ENCODE results near the gene P2RX1. TPM values are rescaled to one million over a fixed set of nuclear protein-coding genes. Genes with fewer than 3 reads are reported as not detected.

The P2RX1 gene
- total and polyA plus RNA-seq, 2 donors (not counting 1 experiment from before 2014, with no cell fraction given): 25.7 to 84.7 TPM

DNA sequence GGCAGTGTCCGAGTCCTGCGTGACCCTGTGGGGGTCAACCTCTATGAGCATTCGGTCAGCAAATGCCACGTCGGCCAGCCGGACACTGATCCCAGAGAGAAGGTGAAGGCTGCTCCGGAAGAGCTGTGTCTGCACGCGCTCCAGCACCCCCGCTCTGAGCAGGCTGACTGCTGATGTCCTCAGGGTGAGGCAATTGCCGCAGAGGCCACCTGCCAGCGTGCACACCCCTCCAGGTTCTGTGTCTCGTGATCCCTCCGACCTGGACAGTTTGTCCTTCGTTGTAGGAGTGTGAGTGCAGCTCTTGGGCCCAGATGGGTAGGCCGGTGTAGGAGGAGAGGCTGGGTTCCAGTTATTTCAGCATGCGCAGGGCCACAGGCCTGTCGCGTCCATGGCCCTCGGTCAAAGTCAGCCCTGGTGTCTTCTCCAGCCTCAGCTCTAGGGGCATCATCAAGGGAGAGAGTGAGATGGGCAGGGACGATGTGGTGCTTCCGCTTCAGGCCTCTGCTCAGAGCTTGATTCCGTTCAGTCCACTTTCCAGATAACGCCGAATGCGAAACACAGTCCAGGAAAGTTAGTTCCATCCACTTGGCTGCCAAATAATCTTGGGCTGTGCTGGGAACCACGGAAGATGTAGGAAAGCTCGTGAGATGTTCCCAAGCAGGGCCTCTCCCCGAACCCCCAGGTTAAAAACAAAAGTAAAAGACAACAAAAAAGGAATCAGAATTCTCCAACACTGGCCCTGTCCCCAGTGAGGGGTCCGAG is 55.1 kb downstream of the P2RX1 start:
- ChIA-PET POLR2A (no interaction called here), CTCF (interaction anchor here (0.6 to 6.9 kb wide), 11 partner anchors 15 to 214 kb away, joined by 3 to 53 read pairs (median 18); partner anchors contain the start of gene NCBP3)
- no peak for ATAC-seq (ENCODE audit: low read depth)
- H3K36me3 ChIP-seq (replicated peaks in 1 of 2; ENCODE audit: control extremely low read depth in 1 of 2, control insufficient read depth in 1 of 2, extremely low read depth in 1 of 2, insufficient read depth in 2 of 2, low read length in 1 of 2): peaks cover 0 to 11% of the 10 kb centered on the region in 2 experiments
- 96% methylated on average over 29 of the region's 30 CpGs for WGBS (ENCODE audit: insufficient coverage)
- no peaks in the 10 kb centered on the region for H3K79me2 ChIP-seq (ENCODE audit: control insufficient read depth, insufficient read depth, low read length)
- no peaks in the 10 kb centered on the region for H3K4me1 Mint-ChIP-seq
- no peak overlapping the region for H3K27ac ChIP-seq (ENCODE audit: low read length in 2 of 2)
- no peak overlapping the region for H3K27ac Mint-ChIP-seq
- no peak for DNase-seq
- TF ChIP-seq, protein P1, sequence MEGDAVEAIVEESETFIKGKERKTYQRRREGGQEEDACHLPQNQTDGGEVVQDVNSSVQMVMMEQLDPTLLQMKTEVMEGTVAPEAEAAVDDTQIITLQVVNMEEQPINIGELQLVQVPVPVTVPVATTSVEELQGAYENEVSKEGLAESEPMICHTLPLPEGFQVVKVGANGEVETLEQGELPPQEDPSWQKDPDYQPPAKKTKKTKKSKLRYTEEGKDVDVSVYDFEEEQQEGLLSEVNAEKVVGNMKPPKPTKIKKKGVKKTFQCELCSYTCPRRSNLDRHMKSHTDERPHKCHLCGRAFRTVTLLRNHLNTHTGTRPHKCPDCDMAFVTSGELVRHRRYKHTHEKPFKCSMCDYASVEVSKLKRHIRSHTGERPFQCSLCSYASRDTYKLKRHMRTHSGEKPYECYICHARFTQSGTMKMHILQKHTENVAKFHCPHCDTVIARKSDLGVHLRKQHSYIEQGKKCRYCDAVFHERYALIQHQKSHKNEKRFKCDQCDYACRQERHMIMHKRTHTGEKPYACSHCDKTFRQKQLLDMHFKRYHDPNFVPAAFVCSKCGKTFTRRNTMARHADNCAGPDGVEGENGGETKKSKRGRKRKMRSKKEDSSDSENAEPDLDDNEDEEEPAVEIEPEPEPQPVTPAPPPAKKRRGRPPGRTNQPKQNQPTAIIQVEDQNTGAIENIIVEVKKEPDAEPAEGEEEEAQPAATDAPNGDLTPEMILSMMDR (IDR thresholded peaks at IDR 0.05): no peak
- TF ChIP-seq EZH2 (IDR thresholded peaks at IDR 0.05; ENCODE audit: borderline replicate concordance, insufficient read depth, low read depth, low read length, poor library complexity, severe bottlenecking): no peak
- H2AFZ ChIP-seq (ENCODE audit: insufficient read depth, low read depth, low read length, poor library complexity, severe bottlenecking): no peak overlapping the region
- intact Hi-C loops (cut with micrococcal nuclease): no loop called here
- H3K4me2 ChIP-seq (replicated peaks; ENCODE audit: low read depth, low read length, poor library complexity, severe bottlenecking): no peak overlapping the region
- no peaks in the 10 kb centered on the region for H3K9me3 ChIP-seq (ENCODE audit: control extremely low read depth in 1 of 3, control insufficient read depth in 2 of 3, insufficient read depth in 1 of 3, low read length in 2 of 3)
- no peak overlapping the region for H3K4me3 Mint-ChIP-seq
- no peaks in the 10 kb centered on the region for H4K20me1 ChIP-seq (ENCODE audit: control insufficient read depth, insufficient read depth, low read length, poor library complexity, severe bottlenecking)
- no peaks in the 10 kb centered on the region for H3K27me3 Mint-ChIP-seq
- no peaks in the 10 kb centered on the region for H3K9me3 Mint-ChIP-seq (ENCODE audit: insufficient read depth)
- H3K9ac ChIP-seq (ENCODE audit: low read length): no peak overlapping the region
- no peak overlapping the region for H3K4me3 ChIP-seq (ENCODE audit: control extremely low read depth in 1 of 5, extremely low read depth in 1 of 5, insufficient read depth in 1 of 5, low read depth in 2 of 5, low read length in 4 of 5)
- H3K4me1 ChIP-seq (ENCODE audit: control insufficient read depth in 2 of 2, insufficient read depth in 2 of 2, low read length in 2 of 2): no peaks in the 10 kb centered on the region
- no peaks in the 10 kb centered on the region for H3K27me3 ChIP-seq (replicated peaks in 1 of 4; ENCODE audit: control extremely low read depth in 1 of 4, control insufficient read depth in 3 of 4, insufficient read depth in 4 of 4, low read length in 3 of 4)

DNA sequence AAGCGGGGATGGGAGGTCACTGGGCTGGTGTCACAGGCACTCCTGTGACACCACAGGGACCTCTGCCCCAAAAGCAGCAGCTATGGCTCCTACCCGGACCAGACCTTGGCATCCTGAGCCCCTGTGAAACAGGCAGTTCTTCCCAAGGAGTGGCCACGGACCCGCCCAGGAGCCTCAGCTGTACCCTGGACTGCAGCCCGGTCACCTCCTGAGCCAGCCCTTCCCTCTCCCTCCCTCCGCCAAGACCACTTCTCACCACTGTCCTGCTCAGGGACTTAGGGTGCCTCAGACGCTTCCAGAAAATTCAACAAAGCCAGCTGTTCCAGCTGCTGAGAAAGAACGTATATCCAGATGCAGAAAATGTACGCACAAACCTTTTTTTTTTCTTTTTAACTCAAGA is 56.3 kb downstream of the P2RX1 start:
- Mint-ChIP-seq H3K4me1 (no peaks in the 10 kb centered on the region), H3K27me3 (no peaks in the 10 kb centered on the region), H3K4me3 (no peak overlapping the region), H3K9me3 (ENCODE audit: insufficient read depth) (no peaks in the 10 kb centered on the region), H3K27ac (no peak overlapping the region)
- no peak for DNase-seq
- H3K36me3 ChIP-seq (replicated peaks in 1 of 2; ENCODE audit: control extremely low read depth in 1 of 2, control insufficient read depth in 1 of 2, extremely low read depth in 1 of 2, insufficient read depth in 2 of 2, low read length in 1 of 2): peaks cover 0 to 8% of the 10 kb centered on the region in 2 experiments
- no peak overlapping the region for H3K9ac ChIP-seq (ENCODE audit: low read length)
- ChIA-PET CTCF (interaction anchor here (0.6 to 3.8 kb wide), 3 partner anchors 14 to 145 kb away, joined by 3 to 18 read pairs (median 4); no protein-coding TSS in a partner anchor), POLR2A (interaction anchor here (0.6 kb wide), 1 partner anchor 69 kb away, joined by 4 read pairs; no protein-coding TSS in a partner anchor)
- TF ChIP-seq, protein P1 (IDR thresholded peaks at IDR 0.05): no peak
- TF ChIP-seq EZH2 (IDR thresholded peaks at IDR 0.05; ENCODE audit: borderline replicate concordance, insufficient read depth, low read depth, low read length, poor library complexity, severe bottlenecking): no peak
- no peaks in the 10 kb centered on the region for H3K79me2 ChIP-seq (ENCODE audit: control insufficient read depth, insufficient read depth, low read length)
- intact Hi-C loops (cut with micrococcal nuclease): no loop called here
- H3K27me3 ChIP-seq (replicated peaks in 1 of 4; ENCODE audit: control extremely low read depth in 1 of 4, control insufficient read depth in 3 of 4, insufficient read depth in 4 of 4, low read length in 3 of 4): no peaks in the 10 kb centered on the region
- H2AFZ ChIP-seq (ENCODE audit: insufficient read depth, low read depth, low read length, poor library complexity, severe bottlenecking): no peak overlapping the region
- H4K20me1 ChIP-seq (ENCODE audit: control insufficient read depth, insufficient read depth, low read length, poor library complexity, severe bottlenecking): no peaks in the 10 kb centered on the region
- H3K27ac ChIP-seq (ENCODE audit: low read length in 2 of 2): no peak overlapping the region
- no peak overlapping the region for H3K4me3 ChIP-seq (ENCODE audit: control extremely low read depth in 1 of 5, extremely low read depth in 1 of 5, insufficient read depth in 1 of 5, low read depth in 2 of 5, low read length in 4 of 5)
- ATAC-seq (ENCODE audit: low read depth): no peak
- 95% methylated on average over 6 of the region's 9 CpGs for WGBS (ENCODE audit: insufficient coverage)
- H3K9me3 ChIP-seq (ENCODE audit: control extremely low read depth in 1 of 3, control insufficient read depth in 2 of 3, insufficient read depth in 1 of 3, low read length in 2 of 3): no peaks in the 10 kb centered on the region
- no peak overlapping the region for H3K4me2 ChIP-seq (replicated peaks; ENCODE audit: low read depth, low read length, poor library complexity, severe bottlenecking)
- H3K4me1 ChIP-seq (ENCODE audit: control insufficient read depth in 2 of 2, insufficient read depth in 2 of 2, low read length in 2 of 2): no peaks in the 10 kb centered on the region
